Panc1 (cell line): ENCODE results near the gene MRC2.

Source experiments
- POLR2AphosphoS5 ChIP-seq: IDR thresholded peaks from 2 replicates; pipeline ENCODE4 v1.6.1; 2012; ENCODE audit warnings: mild to moderate bottlenecking, low read depth, low read length, moderate library complexity
- SIN3A ChIP-seq: IDR thresholded peaks from 2 replicates; pipeline ENCODE4 v1.6.1; 2012; ENCODE audit warnings: low read depth, mild to moderate bottlenecking, low read length, moderate library complexity, borderline replicate concordance; ENCODE audit not compliant: insufficient read depth
- TCF7L2 ChIP-seq: IDR thresholded peaks from 2 replicates; pipeline ENCODE4 v1.6.1; 2011; ENCODE audit warnings: mild to moderate bottlenecking, low read depth, low read length, inconsistent platforms
- TF ChIP-seq, protein P1 (sequence below): fragments of 450-650 bp; IDR thresholded peaks from 2 replicates; pipeline ENCODE4 v1.5.1; 2017; ENCODE audit warnings: mild to moderate bottlenecking
- TF ChIP-seq, protein P2 (sequence below), 2 experiments: IDR thresholded peaks; 2 replicates each; pipeline ENCODE4 v1.6.1; 2011 to 2012; ENCODE audit warnings: low read depth in 2 of 2, control low read depth in 1 of 2, low read length in 1 of 2, mild to moderate bottlenecking in 1 of 2, moderate library complexity in 1 of 2; ENCODE audit not compliant: insufficient read depth in 1 of 2

DNA sequence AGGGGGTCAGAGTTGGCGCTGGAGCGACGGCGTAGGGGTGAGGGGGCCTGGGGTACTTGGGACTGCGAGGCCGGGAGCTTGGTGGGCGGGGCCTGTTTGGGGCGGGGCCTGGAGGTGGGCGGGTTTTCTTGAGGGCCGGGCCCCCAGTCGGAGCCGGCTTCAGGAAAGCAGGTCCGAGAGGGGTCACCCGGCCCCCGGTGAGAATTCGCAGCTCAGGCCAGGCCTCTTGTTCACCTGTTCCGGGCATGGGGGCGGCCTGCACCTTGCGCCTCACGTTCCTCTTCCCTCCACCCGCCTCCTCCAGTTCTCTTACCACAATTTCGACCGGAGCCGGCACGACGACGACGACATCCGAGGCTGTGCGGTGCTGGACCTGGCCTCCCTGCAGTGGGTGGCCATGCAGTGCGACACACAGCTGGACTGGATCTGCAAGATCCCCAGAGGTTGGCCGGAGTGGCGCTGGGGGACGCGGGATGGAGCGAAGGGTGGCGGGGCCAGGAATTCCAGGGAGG lies 52.5 kb downstream of the MRC2 start:
- TF ChIP-seq, protein P1, sequence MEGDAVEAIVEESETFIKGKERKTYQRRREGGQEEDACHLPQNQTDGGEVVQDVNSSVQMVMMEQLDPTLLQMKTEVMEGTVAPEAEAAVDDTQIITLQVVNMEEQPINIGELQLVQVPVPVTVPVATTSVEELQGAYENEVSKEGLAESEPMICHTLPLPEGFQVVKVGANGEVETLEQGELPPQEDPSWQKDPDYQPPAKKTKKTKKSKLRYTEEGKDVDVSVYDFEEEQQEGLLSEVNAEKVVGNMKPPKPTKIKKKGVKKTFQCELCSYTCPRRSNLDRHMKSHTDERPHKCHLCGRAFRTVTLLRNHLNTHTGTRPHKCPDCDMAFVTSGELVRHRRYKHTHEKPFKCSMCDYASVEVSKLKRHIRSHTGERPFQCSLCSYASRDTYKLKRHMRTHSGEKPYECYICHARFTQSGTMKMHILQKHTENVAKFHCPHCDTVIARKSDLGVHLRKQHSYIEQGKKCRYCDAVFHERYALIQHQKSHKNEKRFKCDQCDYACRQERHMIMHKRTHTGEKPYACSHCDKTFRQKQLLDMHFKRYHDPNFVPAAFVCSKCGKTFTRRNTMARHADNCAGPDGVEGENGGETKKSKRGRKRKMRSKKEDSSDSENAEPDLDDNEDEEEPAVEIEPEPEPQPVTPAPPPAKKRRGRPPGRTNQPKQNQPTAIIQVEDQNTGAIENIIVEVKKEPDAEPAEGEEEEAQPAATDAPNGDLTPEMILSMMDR: no peak
- TF ChIP-seq POLR2AphosphoS5: no peak
- no peak for TF ChIP-seq TCF7L2
- no peak for TF ChIP-seq SIN3A
- TF ChIP-seq, protein P2, sequence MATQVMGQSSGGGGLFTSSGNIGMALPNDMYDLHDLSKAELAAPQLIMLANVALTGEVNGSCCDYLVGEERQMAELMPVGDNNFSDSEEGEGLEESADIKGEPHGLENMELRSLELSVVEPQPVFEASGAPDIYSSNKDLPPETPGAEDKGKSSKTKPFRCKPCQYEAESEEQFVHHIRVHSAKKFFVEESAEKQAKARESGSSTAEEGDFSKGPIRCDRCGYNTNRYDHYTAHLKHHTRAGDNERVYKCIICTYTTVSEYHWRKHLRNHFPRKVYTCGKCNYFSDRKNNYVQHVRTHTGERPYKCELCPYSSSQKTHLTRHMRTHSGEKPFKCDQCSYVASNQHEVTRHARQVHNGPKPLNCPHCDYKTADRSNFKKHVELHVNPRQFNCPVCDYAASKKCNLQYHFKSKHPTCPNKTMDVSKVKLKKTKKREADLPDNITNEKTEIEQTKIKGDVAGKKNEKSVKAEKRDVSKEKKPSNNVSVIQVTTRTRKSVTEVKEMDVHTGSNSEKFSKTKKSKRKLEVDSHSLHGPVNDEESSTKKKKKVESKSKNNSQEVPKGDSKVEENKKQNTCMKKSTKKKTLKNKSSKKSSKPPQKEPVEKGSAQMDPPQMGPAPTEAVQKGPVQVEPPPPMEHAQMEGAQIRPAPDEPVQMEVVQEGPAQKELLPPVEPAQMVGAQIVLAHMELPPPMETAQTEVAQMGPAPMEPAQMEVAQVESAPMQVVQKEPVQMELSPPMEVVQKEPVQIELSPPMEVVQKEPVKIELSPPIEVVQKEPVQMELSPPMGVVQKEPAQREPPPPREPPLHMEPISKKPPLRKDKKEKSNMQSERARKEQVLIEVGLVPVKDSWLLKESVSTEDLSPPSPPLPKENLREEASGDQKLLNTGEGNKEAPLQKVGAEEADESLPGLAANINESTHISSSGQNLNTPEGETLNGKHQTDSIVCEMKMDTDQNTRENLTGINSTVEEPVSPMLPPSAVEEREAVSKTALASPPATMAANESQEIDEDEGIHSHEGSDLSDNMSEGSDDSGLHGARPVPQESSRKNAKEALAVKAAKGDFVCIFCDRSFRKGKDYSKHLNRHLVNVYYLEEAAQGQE (IDR thresholded peaks at IDR 0.05; ENCODE audit: insufficient read depth in 1 of 2, low read depth in 2 of 2, low read length in 1 of 2): no peak
